ENCODE data around the gene BRAT1.

GRCh38 chr7:2553831-2554581, 1.3 kb downstream of the BRAT1 start:
- TF ChIP-seq, protein P1, sequence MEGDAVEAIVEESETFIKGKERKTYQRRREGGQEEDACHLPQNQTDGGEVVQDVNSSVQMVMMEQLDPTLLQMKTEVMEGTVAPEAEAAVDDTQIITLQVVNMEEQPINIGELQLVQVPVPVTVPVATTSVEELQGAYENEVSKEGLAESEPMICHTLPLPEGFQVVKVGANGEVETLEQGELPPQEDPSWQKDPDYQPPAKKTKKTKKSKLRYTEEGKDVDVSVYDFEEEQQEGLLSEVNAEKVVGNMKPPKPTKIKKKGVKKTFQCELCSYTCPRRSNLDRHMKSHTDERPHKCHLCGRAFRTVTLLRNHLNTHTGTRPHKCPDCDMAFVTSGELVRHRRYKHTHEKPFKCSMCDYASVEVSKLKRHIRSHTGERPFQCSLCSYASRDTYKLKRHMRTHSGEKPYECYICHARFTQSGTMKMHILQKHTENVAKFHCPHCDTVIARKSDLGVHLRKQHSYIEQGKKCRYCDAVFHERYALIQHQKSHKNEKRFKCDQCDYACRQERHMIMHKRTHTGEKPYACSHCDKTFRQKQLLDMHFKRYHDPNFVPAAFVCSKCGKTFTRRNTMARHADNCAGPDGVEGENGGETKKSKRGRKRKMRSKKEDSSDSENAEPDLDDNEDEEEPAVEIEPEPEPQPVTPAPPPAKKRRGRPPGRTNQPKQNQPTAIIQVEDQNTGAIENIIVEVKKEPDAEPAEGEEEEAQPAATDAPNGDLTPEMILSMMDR (IDR thresholded peaks at IDR 0.05) = no peak
- TF ChIP-seq FOXP1 (CRISPR knock-in tag; IDR thresholded peaks at IDR 0.05; ENCODE audit: borderline replicate concordance) (no peak), JUN (CRISPR knock-in tag; IDR thresholded peaks at IDR 0.05) (no peak), CBFB (CRISPR knock-in tag; IDR thresholded peaks at IDR 0.05; ENCODE audit: low read depth) (no peak), SMAD3 (CRISPR knock-in tag; IDR thresholded peaks at IDR 0.05; ENCODE audit: borderline replicate concordance) (no peak), GABPB1 (CRISPR knock-in tag; IDR thresholded peaks at IDR 0.05) (no peak), ETV6 (CRISPR knock-in tag; IDR thresholded peaks at IDR 0.05) (no peak), PREB (CRISPR knock-in tag; IDR thresholded peaks at IDR 0.05; ENCODE audit: borderline replicate concordance) (no peak), E2F1 (CRISPR knock-in tag; IDR thresholded peaks at IDR 0.05) (no peak), ELF4 (CRISPR knock-in tag; IDR thresholded peaks at IDR 0.05; ENCODE audit: low read depth) (no peak), SP1 (CRISPR knock-in tag; conservative IDR thresholded peaks at IDR 0.05) (no peak)
- TF ChIP-seq, protein P2, sequence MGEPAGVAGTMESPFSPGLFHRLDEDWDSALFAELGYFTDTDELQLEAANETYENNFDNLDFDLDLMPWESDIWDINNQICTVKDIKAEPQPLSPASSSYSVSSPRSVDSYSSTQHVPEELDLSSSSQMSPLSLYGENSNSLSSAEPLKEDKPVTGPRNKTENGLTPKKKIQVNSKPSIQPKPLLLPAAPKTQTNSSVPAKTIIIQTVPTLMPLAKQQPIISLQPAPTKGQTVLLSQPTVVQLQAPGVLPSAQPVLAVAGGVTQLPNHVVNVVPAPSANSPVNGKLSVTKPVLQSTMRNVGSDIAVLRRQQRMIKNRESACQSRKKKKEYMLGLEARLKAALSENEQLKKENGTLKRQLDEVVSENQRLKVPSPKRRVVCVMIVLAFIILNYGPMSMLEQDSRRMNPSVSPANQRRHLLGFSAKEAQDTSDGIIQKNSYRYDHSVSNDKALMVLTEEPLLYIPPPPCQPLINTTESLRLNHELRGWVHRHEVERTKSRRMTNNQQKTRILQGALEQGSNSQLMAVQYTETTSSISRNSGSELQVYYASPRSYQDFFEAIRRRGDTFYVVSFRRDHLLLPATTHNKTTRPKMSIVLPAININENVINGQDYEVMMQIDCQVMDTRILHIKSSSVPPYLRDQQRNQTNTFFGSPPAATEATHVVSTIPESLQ (CRISPR knock-in tag; IDR thresholded peaks at IDR 0.05) = no peak
- TF ChIP-seq, protein P3, sequence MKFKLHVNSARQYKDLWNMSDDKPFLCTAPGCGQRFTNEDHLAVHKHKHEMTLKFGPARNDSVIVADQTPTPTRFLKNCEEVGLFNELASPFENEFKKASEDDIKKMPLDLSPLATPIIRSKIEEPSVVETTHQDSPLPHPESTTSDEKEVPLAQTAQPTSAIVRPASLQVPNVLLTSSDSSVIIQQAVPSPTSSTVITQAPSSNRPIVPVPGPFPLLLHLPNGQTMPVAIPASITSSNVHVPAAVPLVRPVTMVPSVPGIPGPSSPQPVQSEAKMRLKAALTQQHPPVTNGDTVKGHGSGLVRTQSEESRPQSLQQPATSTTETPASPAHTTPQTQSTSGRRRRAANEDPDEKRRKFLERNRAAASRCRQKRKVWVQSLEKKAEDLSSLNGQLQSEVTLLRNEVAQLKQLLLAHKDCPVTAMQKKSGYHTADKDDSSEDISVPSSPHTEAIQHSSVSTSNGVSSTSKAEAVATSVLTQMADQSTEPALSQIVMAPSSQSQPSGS (CRISPR knock-in tag; IDR thresholded peaks at IDR 0.05; ENCODE audit: borderline replicate concordance, low read depth) = no peak

All from WTC11 (cell line).